Measurements from ENCODE around the gene PIGS.
A peak's percentile ranks its signal among the peaks of the same experiment; 100 is the strongest.
"Not testable (repeated sequence)": the region's sequence is repeated elsewhere in the genome, so short reads cannot be mapped to it uniquely, and the experiment has no call there.

Gene PIGS

DNA sequence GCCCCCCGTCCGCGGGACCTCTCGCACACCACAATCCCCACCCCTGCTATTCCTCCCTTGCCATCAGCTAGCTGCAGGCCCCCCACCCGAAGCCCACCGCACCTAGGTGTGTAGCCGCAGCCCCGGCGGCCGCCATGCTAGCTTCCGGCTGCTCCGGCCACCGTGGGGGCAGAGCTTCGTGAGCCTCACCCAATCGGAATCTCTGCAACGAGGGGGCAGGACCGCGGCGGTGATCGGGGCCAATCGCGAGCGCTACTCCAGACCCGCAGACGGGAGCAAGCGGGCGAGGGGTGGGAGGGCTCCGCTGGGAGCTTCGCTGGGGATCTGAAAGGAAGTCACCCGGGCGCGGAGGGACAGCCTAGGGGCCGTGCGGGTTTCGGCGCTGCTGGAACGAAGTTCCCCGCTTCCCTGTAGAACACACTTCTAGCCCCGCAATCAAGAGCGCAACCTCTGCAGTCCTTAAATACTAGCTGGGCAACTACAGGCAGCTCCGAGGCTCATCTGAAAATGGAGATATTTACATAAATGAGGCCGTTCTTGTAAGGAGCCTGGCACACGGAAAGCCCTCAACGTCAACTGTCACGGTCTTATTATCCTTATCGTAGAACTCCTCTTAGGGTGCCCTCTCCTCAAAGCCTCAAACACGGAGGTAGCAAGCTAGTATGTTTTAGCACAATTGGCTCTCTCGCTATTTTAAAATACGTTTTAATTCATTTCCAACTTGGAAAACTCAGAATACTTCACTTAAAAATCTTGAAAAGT is at the start of gene PIGS:
Gene PIGS, minus strand, starts transcription at position 164 of the 762 bp plus-strand sequence. Its CDS starts 28 bp downstream, at position 136.
- peak; percentile 91 for DNase-seq

DNA sequence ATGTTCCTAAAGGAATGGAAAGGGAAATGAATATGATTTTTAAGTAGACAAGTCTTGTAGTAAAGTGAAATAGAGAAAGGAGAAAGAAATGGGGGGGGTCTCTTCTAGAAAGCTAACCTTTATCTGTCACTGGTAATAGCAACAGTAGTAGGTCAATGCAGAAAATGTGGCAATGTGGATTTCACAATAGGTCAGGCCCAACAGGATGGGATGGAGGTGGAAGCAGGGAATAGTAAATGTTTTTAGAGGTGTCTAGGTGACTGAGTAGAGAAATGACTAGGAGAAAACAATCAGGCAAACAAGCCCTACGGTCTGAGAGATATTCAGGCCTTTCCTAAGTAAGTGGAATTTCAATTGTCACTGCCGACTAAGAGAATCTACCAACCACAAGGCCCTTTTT is 48.7 kb upstream of the PIGS start:
- no peak for DNase-seq

DNA sequence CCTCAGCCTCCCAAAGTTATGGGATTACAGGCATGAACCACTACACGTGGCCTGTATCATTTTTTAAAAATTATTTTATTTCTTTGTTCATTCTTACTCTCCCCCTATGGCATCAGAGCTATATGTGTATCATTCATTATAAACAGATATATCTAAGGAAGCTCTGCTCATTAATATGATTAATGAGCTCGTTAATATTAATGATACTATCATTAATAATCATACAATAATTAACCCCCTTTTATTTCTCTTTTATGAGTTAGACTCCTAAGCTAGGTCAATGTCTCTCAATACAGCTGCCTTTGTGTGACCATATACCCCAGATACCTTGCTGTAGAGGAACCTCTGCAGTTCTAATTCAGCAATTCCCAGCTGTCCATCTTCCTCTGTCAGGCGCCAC is 47.1 kb upstream of the PIGS start:
- no peak for DNase-seq

DNA sequence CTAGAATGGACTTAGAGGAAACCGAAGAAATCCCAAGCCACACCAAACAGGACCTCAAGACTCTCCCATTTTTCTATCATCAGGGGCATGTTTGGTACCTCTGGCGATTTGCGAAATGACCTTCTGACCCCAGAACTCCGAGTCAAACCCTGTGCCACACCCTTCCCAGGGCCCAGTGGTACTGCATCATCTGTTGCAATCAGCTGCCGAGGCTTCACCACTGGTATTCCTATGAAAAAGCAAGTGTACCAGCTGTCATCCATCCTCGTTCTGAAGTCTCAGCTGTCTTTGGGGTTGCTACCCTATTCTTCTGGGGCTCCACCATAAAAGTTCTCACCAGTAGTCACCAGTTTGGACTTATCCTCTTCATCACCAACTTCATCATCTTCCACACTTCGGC is 45.0 kb upstream of the PIGS start:
- DNase-seq, result no peak

DNA sequence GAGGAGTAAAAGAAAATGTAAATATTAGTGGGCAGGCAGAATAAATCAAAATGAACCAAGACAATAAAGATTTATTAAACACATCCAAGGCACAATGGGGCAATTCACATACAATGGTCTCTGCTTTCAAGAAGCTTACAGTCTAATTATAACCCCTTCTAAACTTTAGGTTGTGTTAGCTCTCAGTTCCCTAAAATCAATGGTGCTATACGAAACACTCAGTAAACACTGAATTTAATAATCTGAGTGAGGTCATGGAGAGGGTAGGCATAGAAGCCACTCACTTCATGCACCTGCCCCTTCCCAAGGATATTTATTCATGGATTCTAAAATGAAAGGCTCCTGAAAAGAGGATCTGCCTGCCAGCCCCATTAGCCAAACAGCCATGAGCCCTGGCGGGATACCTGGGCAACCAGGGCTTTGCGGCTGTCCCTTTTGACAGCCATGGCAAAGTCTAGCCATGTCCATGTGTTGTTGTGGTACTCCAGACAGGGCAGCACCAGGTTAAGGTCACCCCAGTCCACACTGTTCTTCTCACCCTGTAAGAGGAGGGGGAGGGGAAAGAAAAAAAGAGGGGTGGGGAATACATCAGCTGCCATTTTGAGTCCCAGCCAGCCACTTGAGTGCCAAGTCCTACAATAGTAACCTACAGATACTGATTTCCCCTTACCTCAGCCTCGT is 44.1 kb upstream of the PIGS start:
- no peak for DNase-seq

DNA sequence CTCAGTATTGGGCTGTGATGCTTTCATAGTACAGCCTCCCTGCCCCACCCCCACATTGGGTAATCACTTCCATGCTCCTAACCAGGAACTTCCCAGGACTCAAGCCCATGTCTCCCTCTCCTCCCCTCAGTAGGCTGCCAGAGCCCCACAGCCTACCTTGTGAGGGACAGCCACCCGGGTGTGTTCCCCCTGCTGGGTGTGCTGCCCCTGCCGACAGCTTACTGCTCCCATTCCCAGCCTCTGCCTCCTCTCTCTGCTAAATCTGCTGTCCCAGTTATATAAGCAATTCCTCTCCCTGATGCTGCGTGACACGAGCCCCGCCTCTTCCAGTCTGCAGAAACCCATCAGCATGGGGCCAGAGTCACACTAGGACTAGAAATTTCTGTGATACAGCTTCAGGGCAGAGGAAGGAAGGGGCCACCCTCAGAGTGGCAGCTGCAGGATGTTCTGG is 42.6 kb upstream of the PIGS start, which contains the start of gene RSKR:
Gene RSKR, minus strand, starts transcription at position 255 of the 451 bp plus-strand sequence. Its CDS starts 24 bp downstream, at position 231.
- no peak for DNase-seq

DNA sequence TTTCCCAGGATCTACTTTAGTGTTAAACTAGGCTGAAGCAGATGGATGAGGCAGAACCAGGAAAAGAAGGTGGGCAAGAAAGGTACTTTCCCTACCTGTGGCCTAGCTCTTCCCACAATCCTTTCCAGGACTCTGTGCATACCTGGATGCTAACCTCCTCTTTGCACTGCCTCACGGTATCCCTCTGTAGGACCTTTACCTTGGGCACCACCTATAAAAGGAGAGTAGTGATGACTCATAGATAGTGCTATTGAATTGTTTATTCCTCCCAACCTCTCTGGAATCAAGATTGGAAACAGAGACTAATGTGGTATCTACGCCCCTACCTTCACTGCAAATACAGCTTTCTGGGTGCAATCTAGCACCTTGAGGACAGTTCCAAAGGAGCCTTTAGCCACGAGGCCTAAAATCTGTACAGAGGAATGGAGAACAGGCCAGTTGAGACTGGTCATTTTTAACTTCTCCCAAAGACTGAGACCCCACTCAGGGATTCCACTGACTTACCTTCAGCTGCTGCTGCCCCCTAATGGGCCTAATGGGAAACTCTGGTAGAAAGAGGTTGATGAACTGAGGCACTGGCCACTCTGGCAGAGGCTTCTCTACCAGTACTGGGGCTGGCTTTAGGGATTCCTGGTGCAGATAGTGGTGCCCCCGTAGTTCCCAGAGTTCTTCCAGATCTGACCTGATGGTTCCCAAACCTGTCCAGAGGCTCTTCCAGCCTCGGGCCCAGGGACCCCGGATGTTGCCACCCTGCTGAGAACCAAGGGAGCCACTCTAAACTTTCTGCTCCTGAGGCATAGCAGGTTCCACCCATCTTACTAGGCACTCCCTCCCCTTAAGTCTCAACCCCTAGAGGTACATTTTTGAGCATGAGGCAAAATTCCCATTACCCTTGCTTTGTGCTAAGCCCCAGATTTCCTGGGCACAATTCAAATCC is 41.9 kb upstream of the PIGS start:
- DNase-seq, result peak; percentile 46

DNA sequence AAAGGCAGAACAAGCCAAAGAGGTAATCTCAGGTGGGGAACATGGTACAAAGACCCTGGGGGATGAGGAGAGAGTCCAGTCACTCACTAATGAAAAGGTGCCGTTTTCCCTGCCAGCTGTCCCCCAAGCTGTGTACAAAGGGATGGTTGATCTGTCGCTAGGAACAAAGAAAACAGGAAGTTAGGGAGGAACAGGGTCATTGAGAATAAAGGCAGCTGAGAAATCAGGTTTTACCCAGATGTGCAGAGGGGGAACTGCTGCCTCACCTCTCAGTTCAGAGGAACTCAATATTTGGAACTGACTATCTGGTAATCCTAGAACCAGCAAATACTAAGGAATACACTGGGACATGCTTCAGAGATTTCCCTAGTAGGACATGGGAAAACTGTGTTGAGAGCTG is 41.2 kb upstream of the PIGS start:
- DNase-seq, result no peak

DNA sequence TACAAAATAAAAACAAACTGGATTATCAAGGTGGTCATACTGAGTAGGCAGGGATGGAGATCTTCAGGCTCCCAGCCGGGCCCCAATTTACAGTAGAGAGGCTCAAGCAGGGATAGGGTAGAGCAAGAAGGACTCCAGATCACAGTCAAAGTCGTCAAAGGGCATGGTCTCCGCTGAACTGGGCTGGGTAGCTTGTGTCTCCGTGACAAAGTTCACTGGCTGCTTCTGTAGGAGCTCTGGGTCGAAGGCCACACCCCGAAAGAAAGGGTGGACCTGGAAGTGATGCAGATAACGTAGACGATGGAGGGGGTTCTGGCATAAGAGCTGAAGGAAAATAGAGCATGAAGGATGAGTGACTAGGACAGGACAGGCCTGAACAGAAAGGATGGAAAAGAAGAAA is 39.1 kb upstream of the PIGS start:
- DNase-seq, result no peak

DNA sequence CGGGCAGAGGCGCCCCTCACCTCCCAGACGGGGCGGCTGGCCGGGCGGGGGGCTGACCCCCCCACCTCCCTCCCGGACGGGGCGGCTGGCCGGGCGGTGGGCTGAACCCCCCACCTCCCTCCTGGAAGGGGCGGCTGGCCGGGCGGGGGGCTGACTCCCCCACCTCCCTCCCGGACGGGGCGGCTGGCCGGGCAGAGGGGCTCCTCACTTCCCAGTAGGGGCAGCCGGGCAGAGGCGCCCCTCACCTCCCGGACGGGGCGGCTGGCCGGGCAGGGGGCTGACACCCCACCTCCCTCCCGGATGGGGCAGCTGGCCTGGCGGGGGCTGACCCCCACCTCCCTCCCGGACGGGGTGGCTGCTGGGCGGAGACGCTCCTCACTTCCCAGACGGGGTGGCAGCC is 32.7 kb upstream of the PIGS start:
- not testable (repeated sequence) for DNase-seq

DNA sequence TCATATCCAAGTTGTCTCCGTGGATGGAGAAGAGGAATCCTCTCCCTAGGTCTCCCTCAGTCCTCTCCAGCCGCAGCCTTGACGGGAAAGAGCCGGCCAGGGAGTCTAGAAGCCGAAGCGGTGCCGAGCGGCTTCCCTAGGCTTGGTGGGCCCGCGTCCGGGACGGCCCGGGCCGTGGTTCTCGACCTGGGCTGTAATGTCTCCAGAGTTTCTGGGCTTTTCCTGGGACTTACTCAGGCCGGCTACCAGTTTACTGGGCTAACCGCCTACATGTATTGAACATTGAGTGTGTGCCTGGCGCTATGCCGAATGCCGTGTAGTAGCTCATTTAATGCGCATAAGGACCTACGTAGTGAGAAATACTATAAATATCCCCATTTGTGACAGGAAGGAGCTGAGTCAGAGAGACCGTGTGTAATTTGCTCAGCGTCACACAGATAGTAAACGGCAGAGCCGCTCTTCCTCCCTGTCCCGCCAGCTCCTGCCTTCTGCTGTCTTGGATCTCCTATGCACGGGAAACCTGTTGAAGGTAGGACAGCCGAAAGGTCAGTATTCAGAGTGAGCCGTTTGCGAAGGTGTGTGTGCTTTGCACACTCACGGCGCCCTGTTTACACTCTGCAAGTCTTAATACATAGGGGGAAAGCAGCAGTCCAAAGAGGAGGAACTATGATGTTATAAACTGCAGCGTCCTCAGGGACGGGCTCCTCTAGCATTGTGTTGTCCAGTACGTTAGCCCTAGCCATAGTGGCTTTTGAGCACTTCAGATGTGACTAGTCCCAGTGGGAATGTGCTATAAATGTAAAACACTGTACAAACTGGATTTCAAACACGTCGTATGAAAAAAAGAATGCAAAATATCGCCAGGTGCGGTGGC is 28.2 kb upstream of the PIGS start:
- peak; percentile 68 for DNase-seq

DNA sequence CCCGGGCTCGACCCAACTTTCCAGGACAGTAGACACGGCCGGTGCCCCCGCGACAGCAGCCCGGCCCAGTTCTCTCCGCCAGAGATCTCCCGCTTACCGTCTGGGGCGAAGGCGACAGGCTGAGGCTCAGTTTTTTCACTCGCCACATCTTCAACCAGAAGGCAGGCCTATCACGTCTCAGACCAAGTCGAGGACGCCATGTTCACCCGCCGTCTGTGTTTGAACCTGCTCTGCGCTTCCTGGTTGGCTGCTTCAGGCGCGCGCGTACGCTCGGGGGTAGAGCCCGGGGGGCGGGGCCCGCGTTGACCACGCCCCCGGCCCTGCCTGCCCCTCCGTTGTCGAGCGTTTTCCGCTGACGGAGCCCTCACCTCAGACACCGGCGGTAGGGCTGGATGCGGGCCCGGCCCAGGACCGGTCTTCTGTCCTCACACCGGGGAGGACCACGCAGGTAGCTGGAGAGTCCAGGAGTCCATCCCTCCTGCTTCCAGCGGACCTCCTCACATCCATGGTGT is 27.5 kb upstream of the PIGS start, which contains the start of gene SPAG5:
Gene SPAG5, minus strand, starts transcription at position 227 of the 512 bp plus-strand sequence. Its CDS starts 79 bp downstream, at position 148.
- peak; percentile 96 for DNase-seq

DNA sequence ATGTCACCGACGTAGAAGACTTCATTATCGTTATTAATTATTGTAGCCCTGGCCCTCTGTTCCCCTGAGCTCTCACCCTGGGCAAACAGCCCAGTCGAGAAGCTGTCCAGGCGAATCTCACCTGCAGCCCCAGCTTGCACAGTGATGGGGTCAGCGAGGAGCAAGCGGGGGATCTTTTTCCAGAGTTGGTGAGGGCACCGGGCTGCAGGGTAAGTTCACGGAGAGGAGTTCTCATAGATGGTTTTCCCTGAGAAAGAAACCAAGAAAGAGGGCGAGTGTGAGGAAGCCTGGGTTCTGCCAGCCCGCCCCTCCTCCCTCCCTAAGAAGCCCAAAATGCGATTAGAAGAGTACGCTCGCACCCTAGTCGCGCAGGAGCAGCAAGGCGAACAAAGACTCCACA is 27.1 kb upstream of the PIGS start:
- DNase-seq, result no peak

DNA sequence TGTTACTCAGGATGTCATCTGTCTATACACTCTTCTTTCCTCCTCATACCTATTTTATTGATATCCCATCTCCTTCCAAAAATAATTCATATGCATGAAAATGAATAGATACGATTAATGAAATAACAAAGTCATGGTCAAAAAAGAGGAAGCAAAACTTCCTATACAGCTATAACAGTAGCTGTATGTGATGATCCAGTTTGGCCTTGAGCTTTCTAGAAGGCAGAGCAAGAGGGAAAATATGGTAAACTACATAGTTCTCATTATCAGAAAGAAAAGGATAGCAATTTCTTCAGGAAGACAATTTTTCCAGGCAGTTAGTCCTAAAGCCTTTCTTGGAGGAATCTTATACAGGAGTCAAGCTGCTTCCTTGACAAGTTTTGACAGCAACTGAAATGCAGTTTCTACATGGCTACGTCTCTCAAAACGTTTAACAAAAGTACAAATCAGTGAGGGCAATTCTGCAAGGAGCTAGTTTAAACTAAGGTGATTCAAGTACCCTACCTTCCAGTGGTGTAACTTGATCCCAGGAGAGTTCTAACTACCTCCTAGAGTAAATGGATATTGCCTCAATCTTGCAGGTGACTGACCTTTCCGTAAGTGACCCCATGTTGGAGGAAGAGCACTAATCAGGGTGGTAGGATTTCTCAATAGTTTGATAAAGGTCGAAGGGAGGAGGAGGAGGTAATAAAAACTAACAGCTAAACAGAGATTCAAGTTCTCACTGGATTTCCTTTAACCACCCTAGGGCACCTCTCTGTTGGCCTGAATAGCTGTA is 26.5 kb upstream of the PIGS start:
- DNase-seq, result no peak

DNA sequence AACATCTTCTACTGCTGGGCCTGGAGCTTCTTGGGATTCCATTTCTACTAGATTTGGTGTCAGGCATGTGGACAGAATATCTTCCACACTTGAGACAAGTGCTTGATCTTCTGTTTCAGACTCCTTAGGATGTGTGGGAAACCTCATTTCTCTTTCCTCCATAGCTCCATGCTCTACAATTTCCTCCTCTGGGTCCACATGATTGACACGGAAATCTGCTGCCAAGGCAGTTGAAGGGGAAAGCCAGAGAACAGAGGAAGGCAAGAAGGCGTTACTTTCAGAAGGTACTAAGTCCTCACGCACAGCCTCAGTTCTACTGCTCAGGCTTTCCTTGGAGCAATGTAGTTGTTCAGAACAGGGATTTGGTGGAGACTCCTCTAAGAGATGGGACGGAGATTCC is 20.9 kb upstream of the PIGS start:
- DNase-seq, result no peak

DNA sequence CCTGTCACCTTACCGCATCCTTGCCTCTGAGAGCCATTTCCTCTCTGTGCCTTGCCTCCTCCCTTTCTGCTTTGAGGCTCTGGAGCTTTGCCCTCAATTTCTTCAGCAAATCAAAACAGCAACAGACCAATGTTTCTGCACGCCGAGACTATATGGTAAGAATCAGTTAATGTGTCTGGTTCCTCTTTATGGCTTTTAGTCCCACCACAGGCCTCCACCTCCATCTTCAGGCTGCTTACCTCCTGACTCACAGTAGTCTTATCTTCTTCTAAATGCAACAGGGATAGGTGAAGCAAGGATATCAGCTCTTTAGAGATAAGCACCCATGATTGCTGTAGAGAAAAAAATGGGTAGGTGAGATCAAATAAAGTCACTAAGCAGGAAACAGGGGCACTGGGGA is 14.5 kb upstream of the PIGS start:
- DNase-seq, result no peak

DNA sequence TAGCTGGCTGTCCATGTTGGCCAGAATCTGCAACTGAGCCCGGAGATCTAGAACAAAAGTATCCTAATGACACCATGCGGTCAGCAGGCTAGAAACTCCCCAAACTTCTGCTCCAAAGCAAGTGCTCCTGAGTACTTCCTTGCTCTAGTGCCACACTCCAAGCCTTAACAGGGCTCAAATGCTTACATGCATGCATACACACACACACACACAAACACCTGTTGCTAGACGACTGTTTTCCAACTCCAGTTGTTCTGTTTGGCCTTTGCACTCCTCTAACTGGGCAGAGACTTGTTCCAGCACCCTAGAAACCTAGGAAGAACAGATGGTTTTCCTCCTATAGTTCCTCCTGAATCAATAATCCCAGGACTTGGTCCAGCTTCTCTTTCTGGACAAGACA is 13.1 kb upstream of the PIGS start:
- DNase-seq, result no peak

DNA sequence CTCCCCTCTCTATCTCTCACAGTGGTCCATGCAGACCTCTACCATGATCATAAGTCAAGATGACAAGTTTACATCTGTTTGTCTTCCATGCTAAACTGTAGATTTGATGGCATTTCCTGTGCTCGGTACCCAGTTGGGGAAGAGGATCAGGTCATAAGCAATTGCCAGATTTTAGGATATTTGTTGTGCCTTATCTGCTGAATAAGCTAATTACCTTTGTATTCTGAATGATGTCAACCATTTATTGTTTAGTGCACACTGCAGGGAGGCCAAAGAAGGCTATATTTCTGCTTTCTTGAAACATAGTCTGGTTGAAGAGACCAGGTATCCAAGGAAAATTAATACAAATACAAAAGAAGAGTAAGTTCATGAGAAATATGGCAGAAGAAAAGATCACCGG is 11.2 kb upstream of the PIGS start:
- no peak for DNase-seq

DNA sequence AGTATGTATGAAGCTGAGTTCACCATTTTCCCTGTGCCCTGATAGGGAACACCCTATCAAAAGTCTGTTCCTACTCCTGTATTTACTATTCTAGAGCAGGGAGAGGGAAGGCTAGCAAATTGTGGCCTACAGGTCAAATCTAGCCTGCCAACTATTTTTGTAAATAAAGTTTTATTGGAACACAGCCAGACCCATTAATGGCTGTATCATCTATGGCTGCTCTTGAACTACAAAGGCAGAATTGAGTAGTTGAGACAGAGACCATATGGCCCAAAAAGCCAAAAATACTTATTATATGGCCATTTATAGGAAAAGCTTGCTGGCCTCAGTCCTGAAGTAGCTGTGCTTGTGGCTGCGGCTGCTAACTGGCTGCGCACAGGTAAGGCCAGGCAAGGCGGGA is 9.6 kb upstream of the PIGS start:
- DNase-seq, result no peak

DNA sequence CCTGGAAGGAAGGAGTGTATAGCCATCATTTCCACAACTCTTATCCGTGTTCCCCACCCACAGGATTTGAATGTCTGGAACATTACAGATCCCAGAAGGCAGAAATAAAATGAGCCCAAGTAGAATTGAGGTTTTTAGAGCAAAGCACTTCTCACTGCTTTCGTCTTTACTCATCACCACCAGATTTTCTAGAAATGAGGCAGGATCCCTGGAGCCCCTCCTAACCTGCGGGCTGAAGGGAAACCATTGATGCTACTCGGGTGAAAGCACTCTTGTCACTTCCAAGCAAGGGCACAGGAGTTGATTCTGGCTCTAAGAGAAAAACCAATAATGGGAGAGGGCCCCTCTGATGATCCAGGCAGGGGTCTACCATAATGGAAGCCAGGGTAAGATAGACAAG is 8.2 kb upstream of the PIGS start:
- no peak for DNase-seq
